Neuron (in vitro differentiated cells): Measurements from ENCODE around the gene BARX1.

Experiments
- H2AFZ ChIP-seq: one replicate; pipeline ENCODE4 v1.6.1; 2013; ENCODE audit warnings: low read depth, mild to moderate bottlenecking, inconsistent platforms, low read length, moderate library complexity
- H3K27me3 ChIP-seq: one replicate; pipeline ENCODE4 v1.6.1; 2013; ENCODE audit warnings: low read length; ENCODE audit not compliant: insufficient read depth
- H3K36me3 ChIP-seq: one replicate; pipeline ENCODE4 v1.6.1; 2013; ENCODE audit warnings: low read length; ENCODE audit not compliant: insufficient read depth
- H3K4me1 ChIP-seq: one replicate; pipeline ENCODE4 v1.6.1; 2013; ENCODE audit warnings: low read length; ENCODE audit not compliant: insufficient read depth
- H3K4me3 ChIP-seq: 2 replicates; pipeline ENCODE4 v1.5.1; 2013; ENCODE audit warnings: mild to moderate bottlenecking, low read length, moderate library complexity
- H3K9me3 ChIP-seq: one replicate; pipeline ENCODE4 v1.6.1; 2013; ENCODE audit warnings: low read length

BARX1 gene

GRCh38 chr9:93911801-93912554 lies 43.2 kb downstream of the BARX1 start:
- no peaks in the 10 kb centered on the region for H3K9me3 ChIP-seq
- no peaks in the 10 kb centered on the region for H3K27me3 ChIP-seq

DNA sequence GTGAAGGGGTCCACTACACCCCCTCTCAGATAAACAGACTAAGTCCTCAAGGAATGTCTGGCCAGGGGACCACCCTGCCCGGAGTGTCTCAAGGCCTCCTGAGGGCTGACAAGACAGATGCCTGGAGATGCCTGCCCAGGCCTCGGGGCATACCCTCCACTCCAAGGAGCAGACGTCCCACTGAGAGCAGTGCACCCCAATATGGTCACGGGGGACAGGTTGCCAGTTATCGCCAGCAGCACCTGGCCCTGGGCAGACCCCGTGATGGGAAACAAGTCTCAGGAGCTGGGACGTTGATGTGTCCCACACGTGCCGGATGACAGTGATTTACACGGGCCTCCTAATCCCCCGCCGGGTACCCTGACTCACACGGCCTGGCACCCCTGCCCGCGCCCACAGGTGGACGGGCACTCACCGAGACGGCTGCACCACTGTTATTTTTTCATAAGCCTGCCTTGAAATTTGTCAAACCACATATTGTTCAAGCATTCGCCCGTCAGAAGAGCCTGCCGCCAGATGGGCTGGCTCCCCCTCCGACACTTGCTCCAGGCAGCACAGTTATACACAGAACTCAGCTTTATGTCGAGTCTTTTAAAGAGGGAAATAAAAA lies 43.9 kb downstream of the BARX1 start:
- Histone ChIP-seq H3K27me3 (no peaks in the 10 kb centered on the region), H3K4me3 (no peak overlapping the region), H3K9me3 (no peaks in the 10 kb centered on the region), H2AFZ (no peak overlapping the region), H3K4me1 (no peaks in the 10 kb centered on the region), H3K36me3 (no peaks in the 10 kb centered on the region)

More at GRCh38 chr9:93911801-93912554, 43.2 kb downstream of the BARX1 start:
- H2AFZ ChIP-seq, result no peak overlapping the region
- H3K4me3 ChIP-seq, result no peak overlapping the region
- no peaks in the 10 kb centered on the region for H3K4me1 ChIP-seq
- no peaks in the 10 kb centered on the region for H3K36me3 ChIP-seq

- Histone ChIP-seq H3K36me3 (no peaks in the 10 kb centered on the region), H3K27me3 (no peaks in the 10 kb centered on the region), H3K4me1 (no peaks in the 10 kb centered on the region), H3K9me3 (no peaks in the 10 kb centered on the region), H2AFZ (no peak overlapping the region), H3K4me3 (no peak overlapping the region)
Observed at GRCh38 chr9:93910598-93910997, 44.6 kb downstream of the BARX1 start.

GRCh38 chr9:93910196-93910595 lies 45.0 kb downstream of the BARX1 start:
- no peak overlapping the region for H3K4me3 ChIP-seq
- H3K4me1 ChIP-seq, result no peaks in the 10 kb centered on the region
- H3K36me3 ChIP-seq, result no peaks in the 10 kb centered on the region
- H3K9me3 ChIP-seq, result no peaks in the 10 kb centered on the region
- no peaks in the 10 kb centered on the region for H3K27me3 ChIP-seq
- H2AFZ ChIP-seq, result no peak overlapping the region

GRCh38 chr9:93909242-93909616 lies 45.9 kb downstream of the BARX1 start:
- H3K36me3 ChIP-seq, result no peaks in the 10 kb centered on the region
- H3K27me3 ChIP-seq, result no peaks in the 10 kb centered on the region
- H3K9me3 ChIP-seq, result no peaks in the 10 kb centered on the region
- no peak overlapping the region for H2AFZ ChIP-seq
- H3K4me1 ChIP-seq, result no peaks in the 10 kb centered on the region
- no peak overlapping the region for H3K4me3 ChIP-seq

- Histone ChIP-seq H3K27me3 (no peaks in the 10 kb centered on the region), H3K4me3 (no peak overlapping the region), H2AFZ (no peak overlapping the region), H3K36me3 (no peaks in the 10 kb centered on the region), H3K4me1 (no peaks in the 10 kb centered on the region), H3K9me3 (no peaks in the 10 kb centered on the region)
Observed at GRCh38 chr9:93908591-93909241, 46.4 kb downstream of the BARX1 start.

DNA sequence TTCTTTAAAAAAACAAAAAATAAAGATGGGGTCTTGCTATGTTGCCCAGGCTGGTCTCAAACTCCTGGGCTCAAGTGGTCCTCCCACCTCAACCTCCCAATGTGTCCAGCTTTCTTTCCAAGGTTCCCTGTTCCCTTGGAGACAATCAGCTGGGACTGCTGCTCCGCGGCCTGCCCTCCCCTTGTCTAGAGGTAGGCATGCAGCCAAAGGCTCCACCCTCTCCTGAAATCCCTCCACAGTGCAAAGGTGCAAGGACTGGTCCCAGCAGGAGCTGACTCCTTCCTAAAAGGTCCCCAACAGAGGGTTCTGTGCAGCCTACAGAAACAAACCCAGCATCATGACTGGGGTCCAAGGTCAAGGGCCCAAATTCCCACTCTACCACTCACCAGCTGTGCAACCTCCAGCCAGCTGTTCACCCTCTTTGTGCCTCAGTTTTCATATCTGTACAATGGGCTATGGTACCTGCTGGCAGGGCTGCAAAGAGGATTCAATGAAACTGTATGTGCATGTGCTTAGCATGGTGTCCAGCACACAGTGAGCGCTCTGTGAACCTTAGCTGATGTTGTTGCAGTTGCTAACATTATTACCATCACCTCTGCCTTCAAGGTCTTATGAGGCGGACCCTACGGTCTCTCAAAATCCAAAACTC lies 47.5 kb downstream of the BARX1 start:
- Histone ChIP-seq H3K9me3 (no peaks in the 10 kb centered on the region), H2AFZ (no peak overlapping the region), H3K27me3 (no peaks in the 10 kb centered on the region), H3K4me3 (no peak overlapping the region), H3K4me1 (no peaks in the 10 kb centered on the region), H3K36me3 (no peaks in the 10 kb centered on the region)

- Histone ChIP-seq H3K4me1 (no peaks in the 10 kb centered on the region), H3K27me3 (no peaks in the 10 kb centered on the region), H2AFZ (no peak overlapping the region), H3K9me3 (no peaks in the 10 kb centered on the region), H3K4me3 (no peak overlapping the region), H3K36me3 (no peaks in the 10 kb centered on the region)
Observed at GRCh38 chr9:93906195-93906880, 48.8 kb downstream of the BARX1 start.

GRCh38 chr9:93905473-93906133 lies 49.6 kb downstream of the BARX1 start:
- Histone ChIP-seq H3K36me3 (no peaks in the 10 kb centered on the region), H3K9me3 (no peaks in the 10 kb centered on the region), H3K4me3 (no peak overlapping the region), H3K4me1 (no peaks in the 10 kb centered on the region), H2AFZ (no peak overlapping the region), H3K27me3 (no peaks in the 10 kb centered on the region)

- Histone ChIP-seq H3K27me3 (no peaks in the 10 kb centered on the region), H3K9me3 (no peaks in the 10 kb centered on the region), H2AFZ (no peak overlapping the region), H3K4me1 (no peaks in the 10 kb centered on the region), H3K4me3 (no peak overlapping the region), H3K36me3 (no peaks in the 10 kb centered on the region)
Observed at GRCh38 chr9:93904649-93905472, 50.3 kb downstream of the BARX1 start.

- Histone ChIP-seq H2AFZ (no peak overlapping the region), H3K4me3 (no peak overlapping the region), H3K36me3 (no peaks in the 10 kb centered on the region), H3K27me3 (no peaks in the 10 kb centered on the region), H3K4me1 (no peaks in the 10 kb centered on the region), H3K9me3 (no peaks in the 10 kb centered on the region)
Observed at GRCh38 chr9:93903886-93904648, 51.1 kb downstream of the BARX1 start.
